CD14-positive monocyte (primary cell): ENCODE data around the gene CELF2. TPM values are rescaled to one million over a fixed set of nuclear protein-coding genes. Genes with fewer than 3 reads are reported as not detected.

Source experiments
- DNase-seq, 3 donors: peaks; one replicate each; pipeline ENCODE4 v3.0.0-alpha.2; 2011 to 2022
- H2AFZ ChIP-seq: 2 replicates; pipeline ENCODE4 v1.6.0; 2012; ENCODE audit warnings: mild to moderate bottlenecking, low read depth, low read length, inconsistent platforms; ENCODE audit not compliant: insufficient read depth, poor library complexity, severe bottlenecking
- H3K27ac ChIP-seq, 2 donors: 1 replicate in 1 of 2; 2 replicates in 1 of 2; pipeline ENCODE4 v1.5.1; 2012 to 2013; ENCODE audit warnings: low read length in 2 of 2, control low read depth in 1 of 2, inconsistent platforms in 1 of 2, low read depth in 1 of 2, mild to moderate bottlenecking in 1 of 2
- H3K27me3 ChIP-seq, 2 donors: one replicate each; pipeline versions ENCODE4 v1.6.0 to v1.6.1; 2011 to 2013; ENCODE audit warnings: low read length in 2 of 2; ENCODE audit not compliant: control insufficient read depth in 2 of 2, insufficient read depth in 2 of 2
- H3K36me3 ChIP-seq, 2 donors: replicated peaks in 1 of 2; 1 replicate in 1 of 2; 2 replicates in 1 of 2; pipeline versions ENCODE4 v1.5.1 to v1.6.1; 2012 to 2013; ENCODE audit warnings: low read length in 2 of 2, control low read depth in 1 of 2, inconsistent platforms in 1 of 2, mild to moderate bottlenecking in 1 of 2; ENCODE audit not compliant: insufficient read depth in 2 of 2, control insufficient read depth in 1 of 2
- H3K4me1 ChIP-seq, 2 donors: 1 replicate in 1 of 2; 2 replicates in 1 of 2; pipeline versions ENCODE4 v1.5.1 to v1.6.1; 2012 to 2013; ENCODE audit warnings: low read length in 2 of 2, control low read depth in 1 of 2, inconsistent platforms in 1 of 2, mild to moderate bottlenecking in 1 of 2, moderate library complexity in 1 of 2; ENCODE audit not compliant: insufficient read depth in 2 of 2, control insufficient read depth in 1 of 2
- H3K4me2 ChIP-seq: replicated peaks from 2 replicates; pipeline ENCODE3; 2012; ENCODE audit warnings: low read length, moderate library complexity, mild to moderate bottlenecking; ENCODE audit not compliant: poor library complexity, severe bottlenecking; ENCODE audit errors: extremely low read depth
- H3K4me3 ChIP-seq, 3 experiments: fragments of 200-600 bp in 1 of 3; sonication (generic) in 1 of 3; replicated peaks in 1 of 3; 1 replicate in 2 of 3; 2 replicates in 1 of 3; pipeline ENCODE4 v1.5.1; 2011 to 2013; ENCODE audit warnings: low read length in 3 of 3, mild to moderate bottlenecking in 3 of 3, control low read depth in 2 of 3, low read depth in 2 of 3, inconsistent platforms in 1 of 3, moderate library complexity in 1 of 3
- H3K79me2 ChIP-seq: 2 replicates; pipeline ENCODE4 v1.6.0; 2012; ENCODE audit warnings: mild to moderate bottlenecking, control low read depth, inconsistent platforms, low read length, moderate library complexity; ENCODE audit not compliant: insufficient read depth
- H3K9ac ChIP-seq: 2 replicates; pipeline ENCODE4 v1.6.0; 2017; ENCODE audit warnings: low read length, mild to moderate bottlenecking; ENCODE audit not compliant: insufficient read depth, poor library complexity, severe bottlenecking
- H3K9me3 ChIP-seq, 2 donors: replicated peaks in 1 of 2; 1 replicate in 1 of 2; 2 replicates in 1 of 2; pipeline versions ENCODE4 v1.5.1 to v1.6.1; 2012 to 2013; ENCODE audit warnings: low read length in 2 of 2, control low read depth in 1 of 2; ENCODE audit not compliant: control insufficient read depth in 1 of 2, insufficient read depth in 1 of 2
- H4K20me1 ChIP-seq: 2 replicates; pipeline ENCODE4 v1.6.0; 2012; ENCODE audit warnings: mild to moderate bottlenecking, low read length, control low read depth, moderate library complexity; ENCODE audit not compliant: insufficient read depth
- H3K27ac Mint-ChIP-seq, 7 donors: one replicate each; pipeline ENCODE4 v1.8.0; 2020; ENCODE audit warnings: mild to moderate bottlenecking in 7 of 7, mixed read lengths in 7 of 7, moderate library complexity in 6 of 7, inconsistent platforms in 2 of 7
- H3K27me3 Mint-ChIP-seq, 3 donors: one replicate each; pipeline ENCODE4 v1.8.0; 2021 to 2022; ENCODE audit warnings: low read depth in 3 of 3, mild to moderate bottlenecking in 3 of 3, mixed read lengths in 3 of 3, moderate library complexity in 3 of 3, inconsistent platforms in 1 of 3
- H3K36me3 Mint-ChIP-seq, 2 donors: one replicate each; pipeline ENCODE4 v1.8.0; 2020; ENCODE audit warnings: mixed read lengths in 2 of 2, inconsistent platforms in 1 of 2, mild to moderate bottlenecking in 1 of 2
- H3K4me1 Mint-ChIP-seq: one replicate; pipeline ENCODE4 v1.8.0; 2020; ENCODE audit warnings: mild to moderate bottlenecking, mixed read lengths
- H3K4me3 Mint-ChIP-seq, 2 donors: one replicate each; pipeline ENCODE4 v1.8.0; 2020; ENCODE audit warnings: mild to moderate bottlenecking in 2 of 2, mixed read lengths in 2 of 2, moderate library complexity in 1 of 2
- H3K9me3 Mint-ChIP-seq, 7 donors: one replicate each; pipeline ENCODE4 v1.8.0; 2020 to 2022; ENCODE audit warnings: mixed read lengths in 7 of 7, mild to moderate bottlenecking in 6 of 7, moderate library complexity in 6 of 7, inconsistent platforms in 2 of 7
- WGBS: methylation state at CpG from one replicate; pipeline ENCODE4 v1.1.5; 2013; ENCODE audit warnings: missing lambda C conversion rate; ENCODE audit not compliant: insufficient coverage; 5-methylcytosine and 5-hydroxymethylcytosine counted together
- intact Hi-C, 2 donors: fragments of 100-400 bp; cut with micrococcal nuclease; formaldehyde crosslinking; loops; one replicate each; pipeline versions ENCODE4 v1.15.0 to v1.15.1; 2023
- polyA plus RNA-seq, 3 donors: library from polyadenylated mRNA; depleted of rRNA in 1 of 3; unstranded in 2 of 3; stranded (reverse) in 1 of 3; fragments of 300-500 nt in 2 of 3; fragments of >200 nt in 1 of 3; fragmentation: Illumina TruSeq in 2 of 3; gene quantifications; 1 replicate in 2 of 3; 2 replicates in 1 of 3; pipeline ENCODE4 v1.2.3, GENCODE V29; 2012 to 2021
- TF ChIP-seq, protein P1 (sequence below): fragments of 200-600 bp; IDR thresholded peaks from one replicate; pipeline ENCODE4 v1.8.0; 2022; ENCODE audit warnings: antibody characterized with exemption, mild to moderate bottlenecking

CELF2 gene
- polyA plus RNA-seq, 3 donors = 53.5 to 93.3 (median 80.5) TPM

DNA sequence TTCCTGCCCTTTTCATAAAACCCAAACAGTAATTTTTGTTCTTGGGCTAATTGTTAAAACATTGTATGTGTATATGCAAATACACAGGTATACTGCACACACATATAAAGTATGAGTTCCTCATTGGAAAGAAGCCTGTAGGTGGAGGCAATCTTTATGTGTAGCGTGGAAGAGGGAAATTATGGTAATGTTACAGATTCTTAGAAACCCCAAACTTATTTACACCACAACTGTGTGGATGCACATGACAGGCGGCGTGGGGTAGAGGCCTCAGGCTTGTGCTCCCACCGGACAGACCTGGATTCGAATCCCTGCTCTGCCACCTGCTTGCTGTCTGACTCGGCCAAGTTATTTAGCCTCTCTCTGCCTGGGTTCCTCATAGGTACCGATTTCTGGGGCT, 223.0 kb downstream of the CELF2 start:
- TF ChIP-seq, protein P1, sequence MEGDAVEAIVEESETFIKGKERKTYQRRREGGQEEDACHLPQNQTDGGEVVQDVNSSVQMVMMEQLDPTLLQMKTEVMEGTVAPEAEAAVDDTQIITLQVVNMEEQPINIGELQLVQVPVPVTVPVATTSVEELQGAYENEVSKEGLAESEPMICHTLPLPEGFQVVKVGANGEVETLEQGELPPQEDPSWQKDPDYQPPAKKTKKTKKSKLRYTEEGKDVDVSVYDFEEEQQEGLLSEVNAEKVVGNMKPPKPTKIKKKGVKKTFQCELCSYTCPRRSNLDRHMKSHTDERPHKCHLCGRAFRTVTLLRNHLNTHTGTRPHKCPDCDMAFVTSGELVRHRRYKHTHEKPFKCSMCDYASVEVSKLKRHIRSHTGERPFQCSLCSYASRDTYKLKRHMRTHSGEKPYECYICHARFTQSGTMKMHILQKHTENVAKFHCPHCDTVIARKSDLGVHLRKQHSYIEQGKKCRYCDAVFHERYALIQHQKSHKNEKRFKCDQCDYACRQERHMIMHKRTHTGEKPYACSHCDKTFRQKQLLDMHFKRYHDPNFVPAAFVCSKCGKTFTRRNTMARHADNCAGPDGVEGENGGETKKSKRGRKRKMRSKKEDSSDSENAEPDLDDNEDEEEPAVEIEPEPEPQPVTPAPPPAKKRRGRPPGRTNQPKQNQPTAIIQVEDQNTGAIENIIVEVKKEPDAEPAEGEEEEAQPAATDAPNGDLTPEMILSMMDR = no peak
- no peak overlapping the region for H3K4me3 ChIP-seq
- no peaks in the 10 kb centered on the region for H3K9me3 ChIP-seq
- H3K9ac ChIP-seq = no peak overlapping the region
- H3K27me3 Mint-ChIP-seq = peaks cover 0 to 4% (median 0%) of the 10 kb centered on the region in 3 donors
- peaks cover 100% of the 10 kb centered on the region for H3K79me2 ChIP-seq
- no peak overlapping the region for H3K4me3 Mint-ChIP-seq
- H3K27ac Mint-ChIP-seq = peak overlapping the region in 2 of 7 donors; percentile 25 to 63
- 91% methylated on average over 4 of the region's 7 CpGs for WGBS
- no peaks in the 10 kb centered on the region for H3K9me3 Mint-ChIP-seq
- no peak overlapping the region for H2AFZ ChIP-seq
- peaks cover 16 to 31% of the 10 kb centered on the region in 2 donors for H3K36me3 Mint-ChIP-seq
- peaks cover 47 to 55% of the 10 kb centered on the region in 2 donors for H3K4me1 ChIP-seq
- DNase-seq = no peak
- H3K27ac ChIP-seq = peak overlapping the region; percentile 25 to 74
- peaks cover 100% of the 10 kb centered on the region for H4K20me1 ChIP-seq
- H3K36me3 ChIP-seq = peaks cover 0 to 63% of the 10 kb centered on the region in 2 donors
- peaks cover 13% of the 10 kb centered on the region for H3K4me1 Mint-ChIP-seq
- no peak overlapping the region for H3K4me2 ChIP-seq
- intact Hi-C loops = no loop called here
- H3K27me3 ChIP-seq = no peaks in the 10 kb centered on the region

DNA sequence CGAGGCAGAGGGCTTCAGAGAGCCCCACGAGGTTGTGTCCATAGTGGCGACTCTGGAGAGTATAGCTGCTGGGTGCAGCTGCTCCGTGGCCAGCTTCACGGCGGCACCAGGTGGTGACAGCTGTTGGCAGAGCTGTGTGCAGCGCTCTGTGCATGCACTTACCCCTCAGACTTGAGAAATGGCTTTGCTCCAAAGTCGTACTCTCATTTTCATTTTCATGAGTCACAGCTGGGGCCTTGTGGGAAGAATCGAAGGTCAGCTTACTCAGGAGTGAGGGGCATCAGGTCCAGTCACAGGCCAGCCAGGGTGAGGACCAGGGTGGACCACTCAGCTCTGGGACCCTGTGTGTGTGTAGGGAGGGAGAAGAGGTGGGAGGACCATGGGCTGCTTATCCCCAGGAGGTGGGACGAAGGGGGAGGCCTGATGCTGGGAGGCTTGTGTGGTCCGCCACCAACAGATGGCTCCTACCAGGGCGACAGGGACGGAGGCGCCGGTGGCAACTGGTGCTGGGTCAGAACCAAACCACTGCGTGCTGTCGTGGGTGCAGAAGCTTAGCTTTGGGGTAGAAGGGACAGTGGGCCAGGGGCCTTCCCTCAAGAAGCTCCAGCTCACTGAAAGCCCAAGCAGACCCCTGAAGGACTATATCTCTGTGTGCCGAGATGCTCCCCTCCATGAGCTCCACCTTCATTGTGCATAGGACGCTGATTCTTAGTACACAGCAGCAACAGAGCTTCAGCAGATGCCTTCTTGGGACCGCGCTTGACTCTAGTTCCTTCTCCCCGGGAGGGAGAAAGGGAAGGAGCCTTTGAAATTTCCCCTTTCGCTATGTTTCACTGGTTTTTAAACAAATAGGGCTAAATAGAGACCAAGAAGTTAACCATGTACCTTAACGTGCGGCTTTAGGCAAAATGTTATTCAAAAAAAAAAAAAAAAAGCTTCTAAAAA, 225.0 kb downstream of the CELF2 start:
- intact Hi-C loops = no loop called here
- peaks cover 8% of the 10 kb centered on the region for H3K4me1 Mint-ChIP-seq

More for the DNA sequence above, 225.0 kb downstream of the CELF2 start:
- no peaks in the 10 kb centered on the region for H3K9me3 Mint-ChIP-seq
- Histone ChIP-seq H3K4me1 (peaks cover 49 to 58% of the 10 kb centered on the region in 2 donors), H4K20me1 (peaks cover 100% of the 10 kb centered on the region), H3K4me2 (peak overlapping the region; percentile 36), H3K79me2 (peaks cover 100% of the 10 kb centered on the region), H3K36me3 (peaks cover 12 to 65% of the 10 kb centered on the region in 2 donors), H3K9me3 (no peaks in the 10 kb centered on the region), H3K27ac (peak overlapping the region; percentile 55 to 74), H3K9ac (peak overlapping the region; percentile 34), H3K4me3 (peak overlapping the region in 1 of 3 experiments; percentile 2), H3K27me3 (no peaks in the 10 kb centered on the region), H2AFZ (no peak overlapping the region)
- peaks cover 12 to 19% of the 10 kb centered on the region in 2 donors for H3K36me3 Mint-ChIP-seq
- peak overlapping the region; percentile 47 to 94 (median 83) for H3K27ac Mint-ChIP-seq
- DNase-seq = peak in 2 of 3 donors; percentile 34 to 37
- H3K4me3 Mint-ChIP-seq = peak overlapping the region; percentile 4 to 50
- 65% methylated on average over 15 of the region's 25 CpGs for WGBS
- TF ChIP-seq, protein P1 = no peak
- H3K27me3 Mint-ChIP-seq = peaks cover 0 to 4% (median 0%) of the 10 kb centered on the region in 3 donors
